ENCODE data around the gene YAE1. TPM values are rescaled to one million over a fixed set of nuclear protein-coding genes. Genes with fewer than 3 reads are reported as not detected.
"Not testable (repeated sequence)": the region's sequence is repeated elsewhere in the genome, so short reads cannot be mapped to it uniquely, and the experiment has no call there.

The YAE1 gene
- total RNA-seq, 1 donor from 2014 or later, result 13.2 TPM

DNA sequence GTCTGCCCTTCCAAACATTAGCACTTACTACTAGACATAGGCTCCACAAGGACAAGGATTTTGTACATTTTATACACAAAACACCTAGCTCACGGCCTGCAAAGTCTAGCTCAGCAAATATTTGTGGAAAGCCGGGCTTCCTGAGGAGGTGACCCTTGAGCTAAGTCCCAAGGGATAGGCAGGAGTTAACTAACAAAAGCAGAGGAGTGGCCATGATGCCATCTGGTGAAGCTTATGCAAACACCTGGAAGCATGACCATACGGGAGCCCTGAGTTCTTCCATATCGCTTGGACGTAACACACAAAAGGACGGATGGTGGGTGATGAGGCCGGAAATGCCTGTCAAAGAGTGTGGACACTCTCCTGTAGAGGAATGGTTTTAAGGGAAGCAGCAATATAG lies 25.9 kb upstream of the YAE1 start:
- H3K27me3 ChIP-seq (ENCODE audit: control insufficient read depth, insufficient read depth, low read length), result no peaks in the 10 kb centered on the region
- H3K4me3 ChIP-seq (ENCODE audit: low read depth, low read length), result no peak overlapping the region
- no peak for FAIRE-seq
- no peak for DNase-seq (ENCODE audit: low read depth)
- TF ChIP-seq, protein P1, sequence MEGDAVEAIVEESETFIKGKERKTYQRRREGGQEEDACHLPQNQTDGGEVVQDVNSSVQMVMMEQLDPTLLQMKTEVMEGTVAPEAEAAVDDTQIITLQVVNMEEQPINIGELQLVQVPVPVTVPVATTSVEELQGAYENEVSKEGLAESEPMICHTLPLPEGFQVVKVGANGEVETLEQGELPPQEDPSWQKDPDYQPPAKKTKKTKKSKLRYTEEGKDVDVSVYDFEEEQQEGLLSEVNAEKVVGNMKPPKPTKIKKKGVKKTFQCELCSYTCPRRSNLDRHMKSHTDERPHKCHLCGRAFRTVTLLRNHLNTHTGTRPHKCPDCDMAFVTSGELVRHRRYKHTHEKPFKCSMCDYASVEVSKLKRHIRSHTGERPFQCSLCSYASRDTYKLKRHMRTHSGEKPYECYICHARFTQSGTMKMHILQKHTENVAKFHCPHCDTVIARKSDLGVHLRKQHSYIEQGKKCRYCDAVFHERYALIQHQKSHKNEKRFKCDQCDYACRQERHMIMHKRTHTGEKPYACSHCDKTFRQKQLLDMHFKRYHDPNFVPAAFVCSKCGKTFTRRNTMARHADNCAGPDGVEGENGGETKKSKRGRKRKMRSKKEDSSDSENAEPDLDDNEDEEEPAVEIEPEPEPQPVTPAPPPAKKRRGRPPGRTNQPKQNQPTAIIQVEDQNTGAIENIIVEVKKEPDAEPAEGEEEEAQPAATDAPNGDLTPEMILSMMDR (IDR thresholded peaks at IDR 0.05; ENCODE audit: insufficient read depth, low read length, severe bottlenecking), result no peak
- H3K36me3 ChIP-seq (ENCODE audit: control insufficient read depth, insufficient read depth, low read length), result no peaks in the 10 kb centered on the region

- TF ChIP-seq, protein P1 (IDR thresholded peaks at IDR 0.05; ENCODE audit: insufficient read depth, low read length, severe bottlenecking), result no peak
- DNase-seq (ENCODE audit: low read depth), result no peak
These were observed 24.7 kb upstream of the YAE1 start for GRCh38 chr7:39541511-39541910.

GRCh38 chr7:39544774-39545173 lies 21.4 kb upstream of the YAE1 start:
- H3K36me3 ChIP-seq (ENCODE audit: control insufficient read depth, insufficient read depth, low read length); FAIRE-seq; H3K27me3 ChIP-seq (ENCODE audit: control insufficient read depth, insufficient read depth, low read length); DNase-seq (ENCODE audit: low read depth); H3K4me3 ChIP-seq (ENCODE audit: low read depth, low read length): not testable (repeated sequence)

More at GRCh38 chr7:39541511-39541910, 24.7 kb upstream of the YAE1 start:
- Histone ChIP-seq H3K27me3 (ENCODE audit: control insufficient read depth, insufficient read depth, low read length) (no peaks in the 10 kb centered on the region), H3K36me3 (ENCODE audit: control insufficient read depth, insufficient read depth, low read length) (no peaks in the 10 kb centered on the region), H3K4me3 (ENCODE audit: low read depth, low read length) (no peak overlapping the region)
- no peak for FAIRE-seq

DNA sequence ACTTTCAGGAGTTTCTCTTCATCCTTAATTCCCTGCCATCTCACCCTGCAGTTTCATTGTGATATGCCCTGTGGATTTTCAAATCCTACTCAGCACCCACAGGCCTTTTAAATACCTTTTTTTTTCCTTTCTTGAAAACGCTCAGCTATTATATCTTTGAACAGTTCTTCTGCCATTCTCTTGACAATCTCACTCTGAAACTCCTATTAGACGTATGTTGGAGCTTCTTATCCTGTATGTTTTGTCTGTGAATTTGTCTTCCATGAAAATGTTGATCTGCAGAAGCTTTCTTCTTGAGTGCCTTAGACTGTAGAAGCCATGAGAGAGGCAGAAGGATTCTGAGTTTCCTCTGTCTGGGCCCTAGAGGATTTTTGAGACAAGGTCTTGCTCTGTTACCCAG lies 18.9 kb upstream of the YAE1 start:
- H3K4me3 ChIP-seq (ENCODE audit: low read depth, low read length), result no peak overlapping the region
- no peaks in the 10 kb centered on the region for H3K36me3 ChIP-seq (ENCODE audit: control insufficient read depth, insufficient read depth, low read length)
- no peaks in the 10 kb centered on the region for H3K27me3 ChIP-seq (ENCODE audit: control insufficient read depth, insufficient read depth, low read length)
- no peak for DNase-seq (ENCODE audit: low read depth)
- no peak for FAIRE-seq
- TF ChIP-seq, protein P1 (IDR thresholded peaks at IDR 0.05; ENCODE audit: insufficient read depth, low read length, severe bottlenecking), result no peak

DNA sequence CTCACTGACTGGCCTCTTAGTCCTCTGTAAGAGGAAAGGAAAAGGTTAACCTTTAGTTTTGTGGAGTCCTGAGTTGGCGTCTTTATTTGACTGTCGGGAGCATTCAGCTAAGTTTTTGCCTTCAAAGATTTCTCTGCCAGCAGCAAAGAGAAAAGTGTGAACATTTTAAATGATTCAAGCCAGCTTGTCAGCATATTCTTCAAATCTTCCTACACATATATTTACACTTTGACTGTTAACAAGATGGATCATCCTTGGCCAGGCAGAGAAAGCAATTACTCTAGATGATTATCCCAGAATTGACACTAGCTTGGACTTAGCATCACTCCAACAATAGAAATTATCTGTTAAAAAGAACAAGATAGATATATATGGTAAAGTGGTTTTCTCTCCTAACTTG lies 15.8 kb upstream of the YAE1 start:
- Histone ChIP-seq H3K36me3 (ENCODE audit: control insufficient read depth, insufficient read depth, low read length) (no peaks in the 10 kb centered on the region), H3K27me3 (ENCODE audit: control insufficient read depth, insufficient read depth, low read length) (peaks cover 2% of the 10 kb centered on the region), H3K4me3 (ENCODE audit: low read depth, low read length) (no peak overlapping the region)
- no peak for DNase-seq (ENCODE audit: low read depth)
- TF ChIP-seq, protein P1 (IDR thresholded peaks at IDR 0.05; ENCODE audit: insufficient read depth, low read length, severe bottlenecking), result no peak
- no peak for FAIRE-seq

DNA sequence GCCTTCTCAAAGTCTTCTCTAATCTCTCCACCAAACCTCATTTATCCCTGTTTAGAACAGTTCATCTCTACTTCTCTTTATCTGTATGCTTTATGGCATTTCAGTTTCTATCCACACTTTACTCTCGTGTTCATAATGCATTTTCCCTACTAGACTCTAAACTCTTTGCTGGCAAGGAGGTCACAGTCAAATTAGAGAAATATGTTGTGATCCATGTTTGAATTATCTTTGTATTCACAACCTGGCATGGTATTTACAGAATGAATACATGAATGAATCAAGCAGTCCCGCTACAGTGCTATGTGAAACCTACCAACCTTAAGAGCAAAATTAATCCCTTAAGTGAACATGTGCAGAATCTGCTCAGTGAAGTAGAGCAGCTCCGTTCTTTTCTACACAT lies 12.8 kb upstream of the YAE1 start:
- FAIRE-seq (no peak), DNase-seq (ENCODE audit: low read depth) (no peak)
- no peaks in the 10 kb centered on the region for H3K36me3 ChIP-seq (ENCODE audit: control insufficient read depth, insufficient read depth, low read length)
- TF ChIP-seq, protein P1 (IDR thresholded peaks at IDR 0.05; ENCODE audit: insufficient read depth, low read length, severe bottlenecking), result no peak
- H3K4me3 ChIP-seq (ENCODE audit: low read depth, low read length), result no peak overlapping the region
- H3K27me3 ChIP-seq (ENCODE audit: control insufficient read depth, insufficient read depth, low read length), result peaks cover 2% of the 10 kb centered on the region
